Panc1 (cell line): ENCODE measurements around the gene AMDHD2.

ENCODE experiments used
- CTCF ChIP-seq: fragments of 450-650 bp; IDR thresholded peaks from 2 replicates; pipeline ENCODE4 v1.5.1; 2017; ENCODE audit warnings: mild to moderate bottlenecking
- POLR2AphosphoS5 ChIP-seq: IDR thresholded peaks from 2 replicates; pipeline ENCODE4 v1.6.1; 2012; ENCODE audit warnings: mild to moderate bottlenecking, low read depth, low read length, moderate library complexity

GRCh38 chr16:2533912-2534311, 13.7 kb downstream of the AMDHD2 start:
- TF ChIP-seq CTCF (no peak), POLR2AphosphoS5 (no peak)
